GM21717 (cell line): Measurements from ENCODE around the gene KIAA0040.
"Not testable (repeated sequence)": the region's sequence is repeated elsewhere in the genome, so short reads cannot be mapped to it uniquely, and the experiment has no call there.

Experiments
- ATAC-seq: cut with Tn5 transposase; IDR thresholded peaks from one replicate; pipeline ENCODE4 v1.9.1; 2021; ENCODE audit warnings: mild to moderate bottlenecking, moderate library complexity; ENCODE audit not compliant: unreplicated experiment

Gene KIAA0040

GRCh38 chr1:175108331-175108820, 84.2 kb downstream of the KIAA0040 start:
- ATAC-seq: not testable (repeated sequence)
